ENCODE data around the gene OR5AN1. TPM values are rescaled to one million over a fixed set of nuclear protein-coding genes. Genes with fewer than 3 reads are reported as not detected.

Gene OR5AN1
- total RNA-seq, 1 experiment from 2014 or later = not detected

DNA sequence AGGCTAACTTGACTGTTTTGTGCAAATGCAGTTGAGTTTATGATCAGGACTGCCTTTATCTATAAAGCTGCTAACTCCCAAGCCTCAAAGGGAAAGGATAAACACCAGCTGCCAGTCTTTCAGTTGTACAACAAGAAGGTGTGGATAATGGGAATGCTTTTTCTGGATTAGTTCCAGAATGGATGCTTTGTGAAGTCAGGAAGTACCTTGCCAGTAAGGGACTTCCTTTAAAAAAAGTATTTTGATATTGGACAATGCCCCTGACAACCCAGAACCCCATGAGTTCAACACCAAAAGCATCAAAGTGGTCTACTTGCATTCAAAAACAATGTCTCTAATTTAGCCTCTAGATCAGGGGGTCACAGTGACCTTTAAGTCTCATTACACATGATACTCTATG, 35.5 kb downstream of the OR5AN1 start:
- no peak for DNase-seq (ENCODE audit: low read depth, low spot score)
- in situ Hi-C loops (cut with HindIII; ENCODE audit: low pct_unique_long_range_greater_than_20kb, low sequenced_read_pairs) = no loop called here
- H3K9me3 ChIP-seq (ENCODE audit: control insufficient read depth, insufficient read depth, low read depth, low read length) = no peaks in the 10 kb centered on the region
- ATAC-seq = no peak
- no peak overlapping the region for H3K4me3 ChIP-seq (ENCODE audit: low read depth in 2 of 2, low read length in 2 of 2)
- H3K36me3 ChIP-seq (ENCODE audit: control insufficient read depth, insufficient read depth, low read length) = no peaks in the 10 kb centered on the region
- CTCF ChIA-PET = no interaction called here
- no peak overlapping the region for H3K27ac ChIP-seq (ENCODE audit: low read length)
- no peaks in the 10 kb centered on the region for H3K27me3 ChIP-seq (ENCODE audit: control insufficient read depth, insufficient read depth, low read length)
- intact Hi-C loops (cut with micrococcal nuclease; ENCODE audit: unreplicated experiment) = no loop called here
- no TSS peak for BruUV-seq (replicated peaks)
- TF ChIP-seq SIN3A (IDR thresholded peaks at IDR 0.05; ENCODE audit: borderline replicate concordance, insufficient read depth, low read depth, low read length) (no peak), POLR2AphosphoS5 (IDR thresholded peaks at IDR 0.05; ENCODE audit: low read depth, low read length) (no peak), TCF7L2 (IDR thresholded peaks at IDR 0.05; ENCODE audit: low read depth, low read length) (no peak)
- TF ChIP-seq, protein P1, sequence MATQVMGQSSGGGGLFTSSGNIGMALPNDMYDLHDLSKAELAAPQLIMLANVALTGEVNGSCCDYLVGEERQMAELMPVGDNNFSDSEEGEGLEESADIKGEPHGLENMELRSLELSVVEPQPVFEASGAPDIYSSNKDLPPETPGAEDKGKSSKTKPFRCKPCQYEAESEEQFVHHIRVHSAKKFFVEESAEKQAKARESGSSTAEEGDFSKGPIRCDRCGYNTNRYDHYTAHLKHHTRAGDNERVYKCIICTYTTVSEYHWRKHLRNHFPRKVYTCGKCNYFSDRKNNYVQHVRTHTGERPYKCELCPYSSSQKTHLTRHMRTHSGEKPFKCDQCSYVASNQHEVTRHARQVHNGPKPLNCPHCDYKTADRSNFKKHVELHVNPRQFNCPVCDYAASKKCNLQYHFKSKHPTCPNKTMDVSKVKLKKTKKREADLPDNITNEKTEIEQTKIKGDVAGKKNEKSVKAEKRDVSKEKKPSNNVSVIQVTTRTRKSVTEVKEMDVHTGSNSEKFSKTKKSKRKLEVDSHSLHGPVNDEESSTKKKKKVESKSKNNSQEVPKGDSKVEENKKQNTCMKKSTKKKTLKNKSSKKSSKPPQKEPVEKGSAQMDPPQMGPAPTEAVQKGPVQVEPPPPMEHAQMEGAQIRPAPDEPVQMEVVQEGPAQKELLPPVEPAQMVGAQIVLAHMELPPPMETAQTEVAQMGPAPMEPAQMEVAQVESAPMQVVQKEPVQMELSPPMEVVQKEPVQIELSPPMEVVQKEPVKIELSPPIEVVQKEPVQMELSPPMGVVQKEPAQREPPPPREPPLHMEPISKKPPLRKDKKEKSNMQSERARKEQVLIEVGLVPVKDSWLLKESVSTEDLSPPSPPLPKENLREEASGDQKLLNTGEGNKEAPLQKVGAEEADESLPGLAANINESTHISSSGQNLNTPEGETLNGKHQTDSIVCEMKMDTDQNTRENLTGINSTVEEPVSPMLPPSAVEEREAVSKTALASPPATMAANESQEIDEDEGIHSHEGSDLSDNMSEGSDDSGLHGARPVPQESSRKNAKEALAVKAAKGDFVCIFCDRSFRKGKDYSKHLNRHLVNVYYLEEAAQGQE (IDR thresholded peaks at IDR 0.05; ENCODE audit: insufficient read depth in 1 of 2, low read depth in 2 of 2, low read length in 1 of 2) = no peak
- TF ChIP-seq, protein P2, sequence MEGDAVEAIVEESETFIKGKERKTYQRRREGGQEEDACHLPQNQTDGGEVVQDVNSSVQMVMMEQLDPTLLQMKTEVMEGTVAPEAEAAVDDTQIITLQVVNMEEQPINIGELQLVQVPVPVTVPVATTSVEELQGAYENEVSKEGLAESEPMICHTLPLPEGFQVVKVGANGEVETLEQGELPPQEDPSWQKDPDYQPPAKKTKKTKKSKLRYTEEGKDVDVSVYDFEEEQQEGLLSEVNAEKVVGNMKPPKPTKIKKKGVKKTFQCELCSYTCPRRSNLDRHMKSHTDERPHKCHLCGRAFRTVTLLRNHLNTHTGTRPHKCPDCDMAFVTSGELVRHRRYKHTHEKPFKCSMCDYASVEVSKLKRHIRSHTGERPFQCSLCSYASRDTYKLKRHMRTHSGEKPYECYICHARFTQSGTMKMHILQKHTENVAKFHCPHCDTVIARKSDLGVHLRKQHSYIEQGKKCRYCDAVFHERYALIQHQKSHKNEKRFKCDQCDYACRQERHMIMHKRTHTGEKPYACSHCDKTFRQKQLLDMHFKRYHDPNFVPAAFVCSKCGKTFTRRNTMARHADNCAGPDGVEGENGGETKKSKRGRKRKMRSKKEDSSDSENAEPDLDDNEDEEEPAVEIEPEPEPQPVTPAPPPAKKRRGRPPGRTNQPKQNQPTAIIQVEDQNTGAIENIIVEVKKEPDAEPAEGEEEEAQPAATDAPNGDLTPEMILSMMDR (IDR thresholded peaks at IDR 0.05) = no peak
- POLR2A ChIA-PET = no interaction called here
- H3K4me1 ChIP-seq (ENCODE audit: control insufficient read depth, insufficient read depth, low read length) = no peaks in the 10 kb centered on the region

DNA sequence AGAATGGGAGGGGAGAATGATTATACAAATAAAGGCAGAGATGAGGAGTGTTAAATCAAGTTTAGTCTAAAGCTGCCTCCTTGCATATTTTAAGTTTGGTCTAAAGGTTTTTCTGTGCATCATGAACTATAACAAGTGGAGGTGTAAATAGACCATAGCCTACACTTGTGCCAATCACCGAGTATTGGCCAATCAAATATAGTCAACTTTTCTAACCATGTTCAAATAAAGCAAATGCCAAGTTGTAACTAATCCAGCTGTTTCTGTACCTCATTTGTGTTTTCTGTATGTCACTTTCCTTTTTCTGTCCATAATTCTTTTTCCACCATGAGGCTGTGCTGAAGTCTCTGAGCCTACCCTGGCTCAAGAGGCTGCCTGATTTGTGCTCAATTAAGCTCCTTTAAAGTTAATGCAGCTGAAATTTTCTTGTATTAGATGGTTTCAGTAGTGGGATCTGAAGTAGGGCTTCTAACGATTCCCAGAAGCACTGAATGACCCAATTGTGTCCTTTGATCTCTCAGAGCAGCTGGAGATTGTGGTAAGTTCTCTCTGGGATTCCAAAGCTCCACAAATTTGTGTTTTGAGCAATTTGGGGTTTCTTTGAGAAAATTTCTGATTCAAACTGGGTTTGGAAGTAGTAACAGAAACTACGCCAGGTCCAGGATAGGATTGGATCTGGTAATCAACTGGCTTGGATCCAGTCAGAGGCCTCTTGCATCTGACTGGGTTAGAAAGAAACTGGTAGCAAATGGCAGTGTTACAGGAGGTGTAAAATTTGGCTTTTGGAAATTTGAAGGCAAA, 42.0 kb downstream of the OR5AN1 start:
- ATAC-seq (no peak), DNase-seq (ENCODE audit: low read depth, low spot score) (no peak)
- Histone ChIP-seq H3K27me3 (ENCODE audit: control insufficient read depth, insufficient read depth, low read length) (no peaks in the 10 kb centered on the region), H3K27ac (ENCODE audit: low read length) (no peak overlapping the region), H3K4me3 (ENCODE audit: low read depth in 2 of 2, low read length in 2 of 2) (no peak overlapping the region), H3K36me3 (ENCODE audit: control insufficient read depth, insufficient read depth, low read length) (no peaks in the 10 kb centered on the region), H3K9me3 (ENCODE audit: control insufficient read depth, insufficient read depth, low read depth, low read length) (peaks cover 12% of the 10 kb centered on the region; the same call in 1 of the 2 replicates), H3K4me1 (ENCODE audit: control insufficient read depth, insufficient read depth, low read length) (no peaks in the 10 kb centered on the region)
- intact Hi-C loops (cut with micrococcal nuclease; ENCODE audit: unreplicated experiment) = no loop called here
- ChIA-PET POLR2A (no interaction called here), CTCF (no interaction called here)
- no peak for TF ChIP-seq POLR2AphosphoS5 (IDR thresholded peaks at IDR 0.05; ENCODE audit: low read depth, low read length)
- TF ChIP-seq, protein P1 (IDR thresholded peaks at IDR 0.05; ENCODE audit: insufficient read depth in 1 of 2, low read depth in 2 of 2, low read length in 1 of 2) = no peak
- no TSS peak for BruUV-seq (replicated peaks)
- in situ Hi-C loops (cut with HindIII; ENCODE audit: low pct_unique_long_range_greater_than_20kb, low sequenced_read_pairs) = no loop called here

Data from Panc1 (cell line).